Measurements from ENCODE around the gene BAG5.
A peak's percentile ranks its signal among the peaks of the same experiment; 100 is the strongest.

The BAG5 gene

GRCh38 chr14:103546652-103547454 lies 15.6 kb downstream of the BAG5 start:
- peak; percentile 58 to 70 for DNase-seq (ENCODE audit: low read depth in 2 of 2)

GRCh38 chr14:103545915-103546651 lies 16.4 kb downstream of the BAG5 start:
- DNase-seq (ENCODE audit: low read depth in 2 of 2): no peak

GRCh38 chr14:103545219-103545914 lies 17.1 kb downstream of the BAG5 start:
- DNase-seq (ENCODE audit: low read depth in 2 of 2): no peak

- DNase-seq (ENCODE audit: low read depth in 2 of 2): no peak
These were observed 17.9 kb downstream of the BAG5 start for GRCh38 chr14:103544388-103545218.

GRCh38 chr14:103543721-103544387 lies 18.6 kb downstream of the BAG5 start:
- no peak for DNase-seq (ENCODE audit: low read depth in 2 of 2)

- DNase-seq (ENCODE audit: low read depth in 2 of 2): no peak
These were observed 19.3 kb downstream of the BAG5 start for GRCh38 chr14:103543140-103543539.

GRCh38 chr14:103542605-103543088 lies 19.8 kb downstream of the BAG5 start:
- DNase-seq (ENCODE audit: low read depth in 2 of 2): no peak

- DNase-seq (ENCODE audit: low read depth in 2 of 2): no peak
These were observed 20.5 kb downstream of the BAG5 start for GRCh38 chr14:103541709-103542604.

GRCh38 chr14:103540821-103541708 lies 21.4 kb downstream of the BAG5 start:
- DNase-seq (ENCODE audit: low read depth in 2 of 2): no peak

GRCh38 chr14:103539056-103539825 lies 23.2 kb downstream of the BAG5 start:
- no peak for DNase-seq (ENCODE audit: low read depth in 2 of 2)

- DNase-seq (ENCODE audit: low read depth in 2 of 2): no peak
These were observed 24.0 kb downstream of the BAG5 start for GRCh38 chr14:103538291-103539055.

GRCh38 chr14:103537175-103537990 lies 25.1 kb downstream of the BAG5 start:
- no peak for DNase-seq (ENCODE audit: low read depth in 2 of 2)

GRCh38 chr14:103536693-103537092 lies 25.8 kb downstream of the BAG5 start:
- DNase-seq (ENCODE audit: low read depth in 2 of 2): no peak

GRCh38 chr14:103535891-103536565 lies 26.4 kb downstream of the BAG5 start:
- DNase-seq (ENCODE audit: low read depth in 2 of 2): no peak

- DNase-seq (ENCODE audit: low read depth in 2 of 2): no peak
These were observed 27.2 kb downstream of the BAG5 start for GRCh38 chr14:103535081-103535890.

Measured in stimulated activated CD8-positive, alpha-beta memory T cell treated with anti-CD3 and anti-CD28 coated beads, Interleukin-2, amount 100 ng/mL, for 48 hours (primary cell).